ENCODE data around the gene G0S2.

Gene G0S2

GRCh38 chr1:209634005-209634737 lies 41.0 kb upstream of the G0S2 start:
- H3K27ac ChIP-seq (ENCODE audit: low read depth, low read length): no peak overlapping the region
- H3K9me3 ChIP-seq (ENCODE audit: control insufficient read depth, insufficient read depth, low read length): no peaks in the 10 kb centered on the region
- H3K9me2 ChIP-seq (replicated peaks; ENCODE audit: control insufficient read depth, low read length): no peaks in the 10 kb centered on the region
- no peaks in the 10 kb centered on the region for H3K4me1 ChIP-seq (ENCODE audit: control insufficient read depth, low read length)
- no peaks in the 10 kb centered on the region for H3K36me3 ChIP-seq (ENCODE audit: control insufficient read depth, low read length)
- no peaks in the 10 kb centered on the region for H3K79me2 ChIP-seq (ENCODE audit: control insufficient read depth, low read length)
- no peak overlapping the region for H3K4me3 ChIP-seq (ENCODE audit: low read length)
- no peaks in the 10 kb centered on the region for H3K27me3 ChIP-seq (ENCODE audit: control insufficient read depth, low read length)
- H4K20me1 ChIP-seq (ENCODE audit: control insufficient read depth, insufficient read depth, low read depth, low read length): no peaks in the 10 kb centered on the region
- no peaks in the 10 kb centered on the region for H3F3A ChIP-seq (ENCODE audit: control insufficient read depth, insufficient read depth)
- TF ChIP-seq EZH2phosphoT487 (IDR thresholded peaks at IDR 0.05; ENCODE audit: borderline replicate concordance, low read length) (no peak), CTCF (IDR thresholded peaks at IDR 0.05; ENCODE audit: low read depth, low read length, poor library complexity, severe bottlenecking) (no peak)
- H3K4me2 ChIP-seq (ENCODE audit: low read length): no peak overlapping the region

- Histone ChIP-seq H3K4me2 (ENCODE audit: low read length) (no peak overlapping the region), H3K27ac (ENCODE audit: low read depth, low read length) (no peak overlapping the region), H3K4me1 (ENCODE audit: control insufficient read depth, low read length) (no peaks in the 10 kb centered on the region), H3K9me3 (ENCODE audit: control insufficient read depth, insufficient read depth, low read length) (no peaks in the 10 kb centered on the region), H3K36me3 (ENCODE audit: control insufficient read depth, low read length) (no peaks in the 10 kb centered on the region), H3K79me2 (ENCODE audit: control insufficient read depth, low read length) (no peaks in the 10 kb centered on the region), H3K4me3 (ENCODE audit: low read length) (no peak overlapping the region), H3F3A (ENCODE audit: control insufficient read depth, insufficient read depth) (no peaks in the 10 kb centered on the region), H3K9me2 (replicated peaks; ENCODE audit: control insufficient read depth, low read length) (no peaks in the 10 kb centered on the region), H3K27me3 (ENCODE audit: control insufficient read depth, low read length) (no peaks in the 10 kb centered on the region), H4K20me1 (ENCODE audit: control insufficient read depth, insufficient read depth, low read depth, low read length) (no peaks in the 10 kb centered on the region)
- TF ChIP-seq CTCF (IDR thresholded peaks at IDR 0.05; ENCODE audit: low read depth, low read length, poor library complexity, severe bottlenecking) (no peak), EZH2phosphoT487 (IDR thresholded peaks at IDR 0.05; ENCODE audit: borderline replicate concordance, low read length) (no peak)
Measured at GRCh38 chr1:209635850-209636249, 39.4 kb upstream of the G0S2 start.

GRCh38 chr1:209641832-209642172 lies 33.4 kb upstream of the G0S2 start:
- no peaks in the 10 kb centered on the region for H3F3A ChIP-seq (ENCODE audit: control insufficient read depth, insufficient read depth)
- no peaks in the 10 kb centered on the region for H3K4me1 ChIP-seq (ENCODE audit: control insufficient read depth, low read length)
- no peaks in the 10 kb centered on the region for H3K27me3 ChIP-seq (ENCODE audit: control insufficient read depth, low read length)
- H3K27ac ChIP-seq (ENCODE audit: low read depth, low read length): no peak overlapping the region
- no peaks in the 10 kb centered on the region for H4K20me1 ChIP-seq (ENCODE audit: control insufficient read depth, insufficient read depth, low read depth, low read length)
- H3K9me2 ChIP-seq (replicated peaks; ENCODE audit: control insufficient read depth, low read length): no peaks in the 10 kb centered on the region
- no peaks in the 10 kb centered on the region for H3K79me2 ChIP-seq (ENCODE audit: control insufficient read depth, low read length)
- TF ChIP-seq CTCF (IDR thresholded peaks at IDR 0.05; ENCODE audit: low read depth, low read length, poor library complexity, severe bottlenecking) (no peak), EZH2phosphoT487 (IDR thresholded peaks at IDR 0.05; ENCODE audit: borderline replicate concordance, low read length) (no peak)
- no peak overlapping the region for H3K4me2 ChIP-seq (ENCODE audit: low read length)
- H3K4me3 ChIP-seq (ENCODE audit: low read length): no peak overlapping the region
- H3K36me3 ChIP-seq (ENCODE audit: control insufficient read depth, low read length): no peaks in the 10 kb centered on the region
- no peaks in the 10 kb centered on the region for H3K9me3 ChIP-seq (ENCODE audit: control insufficient read depth, insufficient read depth, low read length)
